ENCODE measurements around the gene SLC25A21. TPM values are rescaled to one million over a fixed set of nuclear protein-coding genes. Genes with fewer than 3 reads are reported as not detected.

The SLC25A21 gene
- total RNA-seq, 2 experiments from 2014 or later = not detected

GRCh38 chr14:36647824-36648753 is 524.3 kb downstream of the SLC25A21 start:
- Mint-ChIP-seq H3K9me3 (no peaks in the 10 kb centered on the region), H3K27me3 (peaks cover 81% of the 10 kb centered on the region), H3K27ac (no peak overlapping the region), H3K4me1 (ENCODE audit: low read depth) (no peaks in the 10 kb centered on the region), H3K4me3 (no peak overlapping the region), H3K36me3 (ENCODE audit: low read depth) (no peaks in the 10 kb centered on the region)
- POLR2A ChIA-PET = no interaction called here
- intact Hi-C loops (cut with DNase I, micrococcal nuclease) = no loop called here
- no peak overlapping the region for H3K27ac ChIP-seq (ENCODE audit: low read depth in 1 of 2, low read length in 2 of 2)
- no peak for ATAC-seq (ENCODE audit: poor library complexity)
- H3K36me3 ChIP-seq (ENCODE audit: insufficient read depth, low read length) = no peaks in the 10 kb centered on the region
- no peak overlapping the region for H3K4me3 ChIP-seq (ENCODE audit: low read length)
- H3K9me3 ChIP-seq (ENCODE audit: control insufficient read depth in 1 of 2, insufficient read depth in 1 of 2, low read length in 2 of 2) = peaks cover 3 to 21% of the 10 kb centered on the region in 2 experiments
- DNase-seq = no peak
- CTCF ChIA-PET = no interaction called here
- peaks cover 3% of the 10 kb centered on the region for H3K4me1 ChIP-seq (ENCODE audit: insufficient read depth, low read length)
- TF ChIP-seq, protein P1, sequence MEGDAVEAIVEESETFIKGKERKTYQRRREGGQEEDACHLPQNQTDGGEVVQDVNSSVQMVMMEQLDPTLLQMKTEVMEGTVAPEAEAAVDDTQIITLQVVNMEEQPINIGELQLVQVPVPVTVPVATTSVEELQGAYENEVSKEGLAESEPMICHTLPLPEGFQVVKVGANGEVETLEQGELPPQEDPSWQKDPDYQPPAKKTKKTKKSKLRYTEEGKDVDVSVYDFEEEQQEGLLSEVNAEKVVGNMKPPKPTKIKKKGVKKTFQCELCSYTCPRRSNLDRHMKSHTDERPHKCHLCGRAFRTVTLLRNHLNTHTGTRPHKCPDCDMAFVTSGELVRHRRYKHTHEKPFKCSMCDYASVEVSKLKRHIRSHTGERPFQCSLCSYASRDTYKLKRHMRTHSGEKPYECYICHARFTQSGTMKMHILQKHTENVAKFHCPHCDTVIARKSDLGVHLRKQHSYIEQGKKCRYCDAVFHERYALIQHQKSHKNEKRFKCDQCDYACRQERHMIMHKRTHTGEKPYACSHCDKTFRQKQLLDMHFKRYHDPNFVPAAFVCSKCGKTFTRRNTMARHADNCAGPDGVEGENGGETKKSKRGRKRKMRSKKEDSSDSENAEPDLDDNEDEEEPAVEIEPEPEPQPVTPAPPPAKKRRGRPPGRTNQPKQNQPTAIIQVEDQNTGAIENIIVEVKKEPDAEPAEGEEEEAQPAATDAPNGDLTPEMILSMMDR (IDR thresholded peaks at IDR 0.05) = no peak
- peaks cover 44 to 85% of the 10 kb centered on the region in 2 experiments for H3K27me3 ChIP-seq (ENCODE audit: control insufficient read depth in 1 of 2, insufficient read depth in 2 of 2, low read length in 2 of 2)

GRCh38 chr14:36647417-36647823 is 525.0 kb downstream of the SLC25A21 start:
- Histone ChIP-seq H3K36me3 (ENCODE audit: insufficient read depth, low read length) (no peaks in the 10 kb centered on the region), H3K4me3 (ENCODE audit: low read length) (no peak overlapping the region), H3K27me3 (ENCODE audit: control insufficient read depth in 1 of 2, insufficient read depth in 2 of 2, low read length in 2 of 2) (peaks cover 37 to 82% of the 10 kb centered on the region in 2 experiments), H3K4me1 (ENCODE audit: insufficient read depth, low read length) (peaks cover 3% of the 10 kb centered on the region), H3K27ac (ENCODE audit: low read depth in 1 of 2, low read length in 2 of 2) (no peak overlapping the region), H3K9me3 (ENCODE audit: control insufficient read depth in 1 of 2, insufficient read depth in 1 of 2, low read length in 2 of 2) (peaks cover 0 to 21% of the 10 kb centered on the region in 2 experiments)
- Mint-ChIP-seq H3K36me3 (ENCODE audit: low read depth) (no peaks in the 10 kb centered on the region), H3K4me3 (no peak overlapping the region), H3K4me1 (ENCODE audit: low read depth) (no peaks in the 10 kb centered on the region), H3K27me3 (peaks cover 75% of the 10 kb centered on the region), H3K27ac (no peak overlapping the region), H3K9me3 (no peaks in the 10 kb centered on the region)
- DNase-seq (no peak), ATAC-seq (ENCODE audit: poor library complexity) (no peak)
- intact Hi-C loops (cut with DNase I, micrococcal nuclease) = no loop called here
- TF ChIP-seq, protein P1 (IDR thresholded peaks at IDR 0.05) = no peak
- ChIA-PET CTCF (no interaction called here), POLR2A (no interaction called here)

GRCh38 chr14:36646664-36647416 is 525.6 kb downstream of the SLC25A21 start:
- no peak overlapping the region for H3K4me3 Mint-ChIP-seq
- intact Hi-C loops (cut with DNase I, micrococcal nuclease) = no loop called here
- no peak overlapping the region for H3K27ac ChIP-seq (ENCODE audit: low read depth in 1 of 2, low read length in 2 of 2)
- ChIA-PET CTCF (no interaction called here), POLR2A (no interaction called here)
- H3K4me3 ChIP-seq (ENCODE audit: low read length) = no peak overlapping the region
- H3K4me1 Mint-ChIP-seq (ENCODE audit: low read depth) = no peaks in the 10 kb centered on the region
- H3K27ac Mint-ChIP-seq = no peak overlapping the region
- H3K36me3 ChIP-seq (ENCODE audit: insufficient read depth, low read length) = no peaks in the 10 kb centered on the region
- no peak for ATAC-seq (ENCODE audit: poor library complexity)
- H3K9me3 ChIP-seq (ENCODE audit: control insufficient read depth in 1 of 2, insufficient read depth in 1 of 2, low read length in 2 of 2) = peaks cover 0 to 21% of the 10 kb centered on the region in 2 experiments
- TF ChIP-seq, protein P1 (IDR thresholded peaks at IDR 0.05) = no peak
- no peaks in the 10 kb centered on the region for H3K36me3 Mint-ChIP-seq (ENCODE audit: low read depth)
- DNase-seq = no peak
- no peaks in the 10 kb centered on the region for H3K9me3 Mint-ChIP-seq
- peaks cover 37 to 78% of the 10 kb centered on the region in 2 experiments for H3K27me3 ChIP-seq (ENCODE audit: control insufficient read depth in 1 of 2, insufficient read depth in 2 of 2, low read length in 2 of 2)
- H3K27me3 Mint-ChIP-seq = peaks cover 69% of the 10 kb centered on the region
- peaks cover 3% of the 10 kb centered on the region for H3K4me1 ChIP-seq (ENCODE audit: insufficient read depth, low read length)

All from CD4-positive, alpha-beta T cell (primary cell).